ENCODE measurements around the gene SEMA6A.

The SEMA6A gene

GRCh38 chr5:116581910-116582309 is 7.3 kb upstream of the SEMA6A start:
- TF ChIP-seq BACH2 (CRISPR knock-in tag; IDR thresholded peaks at IDR 0.05; ENCODE audit: borderline replicate concordance) (no peak), TCF4 (CRISPR knock-in tag; IDR thresholded peaks at IDR 0.05; ENCODE audit: borderline replicate concordance) (no peak), SNAI2 (CRISPR knock-in tag; IDR thresholded peaks at IDR 0.05) (no peak), ARNTL (CRISPR knock-in tag; IDR thresholded peaks at IDR 0.05; ENCODE audit: borderline replicate concordance, low read depth) (no peak)
- no peak for ATAC-seq

GRCh38 chr5:116579144-116579543 is 4.5 kb upstream of the SEMA6A start:
- no peak for ATAC-seq
- TF ChIP-seq ZNF70 (CRISPR knock-in tag; IDR thresholded peaks at IDR 0.05) (no peak), ZFP30 (CRISPR knock-in tag; IDR thresholded peaks at IDR 0.05) (no peak), GLIS3 (CRISPR knock-in tag; IDR thresholded peaks at IDR 0.05) (no peak)

- no peak for ATAC-seq
Measured at GRCh38 chr5:116578676-116579075, 4.1 kb upstream of the SEMA6A start.

GRCh38 chr5:116577064-116577788 is 2.6 kb upstream of the SEMA6A start:
- TF ChIP-seq SNAI2 (CRISPR knock-in tag; IDR thresholded peaks at IDR 0.05): no peak
- TF ChIP-seq ZC3H10 (CRISPR knock-in tag; IDR thresholded peaks at IDR 0.05): no peak
- no peak for TF ChIP-seq ZNF70 (CRISPR knock-in tag; IDR thresholded peaks at IDR 0.05)
- no peak for TF ChIP-seq GLIS3 (CRISPR knock-in tag; IDR thresholded peaks at IDR 0.05)
- no peak for TF ChIP-seq OSR1 (CRISPR knock-in tag; IDR thresholded peaks at IDR 0.05)
- TF ChIP-seq PATZ1 (CRISPR knock-in tag; IDR thresholded peaks at IDR 0.05; ENCODE audit: borderline replicate concordance): no peak
- no peak for TF ChIP-seq ZFP3 (CRISPR knock-in tag; IDR thresholded peaks at IDR 0.05)
- TF ChIP-seq BACH2 (CRISPR knock-in tag; IDR thresholded peaks at IDR 0.05; ENCODE audit: borderline replicate concordance): no peak
- no peak for TF ChIP-seq TCF4 (CRISPR knock-in tag; IDR thresholded peaks at IDR 0.05; ENCODE audit: borderline replicate concordance)
- TF ChIP-seq CREB5 (CRISPR knock-in tag; IDR thresholded peaks at IDR 0.05; ENCODE audit: low read depth): no peak
- no peak for TF ChIP-seq ZFP30 (CRISPR knock-in tag; IDR thresholded peaks at IDR 0.05)
- TF ChIP-seq ISL1 (CRISPR knock-in tag; IDR thresholded peaks at IDR 0.05): no peak
- no peak for TF ChIP-seq ZNF8 (CRISPR knock-in tag; IDR thresholded peaks at IDR 0.05)
- no peak for TF ChIP-seq ARNTL (CRISPR knock-in tag; IDR thresholded peaks at IDR 0.05; ENCODE audit: borderline replicate concordance, low read depth)
- TF ChIP-seq TOX (CRISPR knock-in tag; IDR thresholded peaks at IDR 0.05; ENCODE audit: borderline replicate concordance): no peak
- TF ChIP-seq TSHZ2 (CRISPR knock-in tag; IDR thresholded peaks at IDR 0.05): no peak
- ATAC-seq: no peak

More at GRCh38 chr5:116578676-116579075, 4.1 kb upstream of the SEMA6A start:
- no peak for TF ChIP-seq ZC3H10 (CRISPR knock-in tag; IDR thresholded peaks at IDR 0.05)
- TF ChIP-seq SNAI2 (CRISPR knock-in tag; IDR thresholded peaks at IDR 0.05): no peak
- TF ChIP-seq RARB (CRISPR knock-in tag; IDR thresholded peaks at IDR 0.05): no peak
- TF ChIP-seq ZNF8 (CRISPR knock-in tag; IDR thresholded peaks at IDR 0.05): no peak
- TF ChIP-seq ISL1 (CRISPR knock-in tag; IDR thresholded peaks at IDR 0.05): no peak
- no peak for TF ChIP-seq ZNF70 (CRISPR knock-in tag; IDR thresholded peaks at IDR 0.05)
- no peak for TF ChIP-seq TOX (CRISPR knock-in tag; IDR thresholded peaks at IDR 0.05; ENCODE audit: borderline replicate concordance)
- no peak for TF ChIP-seq ZNF565 (CRISPR knock-in tag; conservative IDR thresholded peaks at IDR 0.05; ENCODE audit: low read depth)
- no peak for TF ChIP-seq GLIS3 (CRISPR knock-in tag; IDR thresholded peaks at IDR 0.05)
- no peak for TF ChIP-seq ESRRG (CRISPR knock-in tag; IDR thresholded peaks at IDR 0.05)
- no peak for TF ChIP-seq TSHZ2 (CRISPR knock-in tag; IDR thresholded peaks at IDR 0.05)
- no peak for TF ChIP-seq ZFP3 (CRISPR knock-in tag; IDR thresholded peaks at IDR 0.05)
